ENCODE results near the gene STAG1.
A peak's percentile ranks its signal among the peaks of the same experiment; 100 is the strongest.
"Not testable (repeated sequence)": the region's sequence is repeated elsewhere in the genome, so short reads cannot be mapped to it uniquely, and the experiment has no call there.

Gene STAG1

GRCh38 chr3:136377508-136377907 lies 374.7 kb downstream of the STAG1 start:
- no peak for TF ChIP-seq CTCF (IDR thresholded peaks at IDR 0.05; ENCODE audit: control insufficient read depth, extremely low read depth, insufficient read depth)
- no peak for DNase-seq (ENCODE audit: low read depth)
- no peak overlapping the region for H3K4me3 ChIP-seq (ENCODE audit: low read depth, low read length)

GRCh38 chr3:136375800-136376199 lies 376.4 kb downstream of the STAG1 start:
- not testable (repeated sequence) for H3K4me3 ChIP-seq (ENCODE audit: low read depth, low read length); DNase-seq (ENCODE audit: low read depth)

- no peak for TF ChIP-seq CTCF (IDR thresholded peaks at IDR 0.05; ENCODE audit: control insufficient read depth, extremely low read depth, insufficient read depth)
- H3K4me3 ChIP-seq (ENCODE audit: low read depth, low read length), result no peak overlapping the region
- peak; percentile 27 for DNase-seq (ENCODE audit: low read depth)
These were observed 385.9 kb downstream of the STAG1 start for GRCh38 chr3:136366289-136366688.

GRCh38 chr3:136353461-136353860 lies 398.7 kb downstream of the STAG1 start:
- no peak for TF ChIP-seq CTCF (IDR thresholded peaks at IDR 0.05; ENCODE audit: control insufficient read depth, extremely low read depth, insufficient read depth)
- H3K4me3 ChIP-seq (ENCODE audit: low read depth, low read length), result no peak overlapping the region
- DNase-seq (ENCODE audit: low read depth), result peak; percentile 36

- no peak for DNase-seq (ENCODE audit: low read depth)
These were observed 400.3 kb downstream of the STAG1 start for GRCh38 chr3:136351905-136352304.

GRCh38 chr3:136351351-136351750 lies 400.8 kb downstream of the STAG1 start:
- no peak for DNase-seq (ENCODE audit: low read depth)
- no peak for TF ChIP-seq CTCF (IDR thresholded peaks at IDR 0.05; ENCODE audit: control insufficient read depth, extremely low read depth, insufficient read depth)
- no peak overlapping the region for H3K4me3 ChIP-seq (ENCODE audit: low read depth, low read length)

More at GRCh38 chr3:136351905-136352304, 400.3 kb downstream of the STAG1 start:
- no peak overlapping the region for H3K4me3 ChIP-seq (ENCODE audit: low read depth, low read length)
- no peak for TF ChIP-seq CTCF (IDR thresholded peaks at IDR 0.05; ENCODE audit: control insufficient read depth, extremely low read depth, insufficient read depth)

- H3K4me3 ChIP-seq (ENCODE audit: low read depth, low read length), result no peak overlapping the region
- TF ChIP-seq CTCF (IDR thresholded peaks at IDR 0.05; ENCODE audit: control insufficient read depth, extremely low read depth, insufficient read depth), result no peak
- DNase-seq (ENCODE audit: low read depth), result no peak
These were observed 401.6 kb downstream of the STAG1 start for GRCh38 chr3:136350557-136350956.

Data from LNCaP clone FGC (cell line).